ENCODE data around the gene KIF16B. TPM values are rescaled to one million over a fixed set of nuclear protein-coding genes. Genes with fewer than 3 reads are reported as not detected.

Gene KIF16B
- total RNA-seq, 1 donor from 2014 or later, result 7.0 TPM

- TF ChIP-seq CTCF (IDR thresholded peaks at IDR 0.05; ENCODE audit: insufficient read depth, low read depth, low read length), result no peak
- no peak for TF ChIP-seq EZH2 (IDR thresholded peaks at IDR 0.05; ENCODE audit: insufficient read depth, low read length)
- no peak overlapping the region for H2AFZ ChIP-seq (ENCODE audit: low read depth, low read length)
- no peak overlapping the region for H3K4me3 ChIP-seq (ENCODE audit: insufficient read depth, low read depth, low read length)
- H3K4me2 ChIP-seq (ENCODE audit: low read length), result no peak overlapping the region
- H3K79me2 ChIP-seq (ENCODE audit: insufficient read depth, low read length), result no peaks in the 10 kb centered on the region
- Mint-ChIP-seq H3K27me3 (ENCODE audit: low read depth, unreplicated experiment) (no peaks in the 10 kb centered on the region), H3K9me3 (ENCODE audit: unreplicated experiment) (peaks cover 2% of the 10 kb centered on the region), H3K4me1 (ENCODE audit: low read depth, unreplicated experiment) (no peaks in the 10 kb centered on the region), H3K36me3 (ENCODE audit: low read depth, unreplicated experiment) (no peaks in the 10 kb centered on the region), H3K4me3 (ENCODE audit: unreplicated experiment) (no peak overlapping the region), H3K27ac (ENCODE audit: unreplicated experiment) (no peak overlapping the region)
- no peaks in the 10 kb centered on the region for H3K9me3 ChIP-seq (ENCODE audit: insufficient read depth, low read depth, low read length)
- DNase-seq (ENCODE audit: low read depth) (no peak), FAIRE-seq (no peak)
- H3K27me3 ChIP-seq (ENCODE audit: insufficient read depth, low read length), result no peaks in the 10 kb centered on the region
- H3K27ac ChIP-seq (ENCODE audit: low read depth, low read length), result no peak overlapping the region
- H4K20me1 ChIP-seq (ENCODE audit: insufficient read depth, low read length), result no peaks in the 10 kb centered on the region
- no peak overlapping the region for H3K9ac ChIP-seq (ENCODE audit: low read length)
- no peaks in the 10 kb centered on the region for H3K4me1 ChIP-seq (ENCODE audit: insufficient read depth, low read length)
- H3K36me3 ChIP-seq (ENCODE audit: insufficient read depth, low read length), result no peaks in the 10 kb centered on the region
These were observed 328.4 kb downstream of the KIF16B start for GRCh38 chr20:16244892-16245291.

- H3K27me3 ChIP-seq (ENCODE audit: insufficient read depth, low read length), result no peaks in the 10 kb centered on the region
- FAIRE-seq, result no peak
- no peak overlapping the region for H3K9ac ChIP-seq (ENCODE audit: low read length)
These were observed 329.8 kb downstream of the KIF16B start for GRCh38 chr20:16243470-16243869.

More at GRCh38 chr20:16243470-16243869, 329.8 kb downstream of the KIF16B start:
- no peak for TF ChIP-seq CTCF (IDR thresholded peaks at IDR 0.05; ENCODE audit: insufficient read depth, low read depth, low read length)
- TF ChIP-seq EZH2 (IDR thresholded peaks at IDR 0.05; ENCODE audit: insufficient read depth, low read length), result no peak
- no peak overlapping the region for H3K27ac ChIP-seq (ENCODE audit: low read depth, low read length)
- no peak overlapping the region for H2AFZ ChIP-seq (ENCODE audit: low read depth, low read length)
- no peaks in the 10 kb centered on the region for H3K27me3 Mint-ChIP-seq (ENCODE audit: low read depth, unreplicated experiment)
- no peaks in the 10 kb centered on the region for H3K4me1 Mint-ChIP-seq (ENCODE audit: low read depth, unreplicated experiment)
- H3K9me3 ChIP-seq (ENCODE audit: insufficient read depth, low read depth, low read length), result no peaks in the 10 kb centered on the region
- H3K4me3 ChIP-seq (ENCODE audit: insufficient read depth, low read depth, low read length), result no peak overlapping the region
- H4K20me1 ChIP-seq (ENCODE audit: insufficient read depth, low read length), result no peaks in the 10 kb centered on the region
- DNase-seq (ENCODE audit: low read depth), result no peak
- no peak overlapping the region for H3K4me2 ChIP-seq (ENCODE audit: low read length)
- H3K79me2 ChIP-seq (ENCODE audit: insufficient read depth, low read length), result no peaks in the 10 kb centered on the region
- no peaks in the 10 kb centered on the region for H3K36me3 ChIP-seq (ENCODE audit: insufficient read depth, low read length)
- no peak overlapping the region for H3K4me3 Mint-ChIP-seq (ENCODE audit: unreplicated experiment)
- no peak overlapping the region for H3K27ac Mint-ChIP-seq (ENCODE audit: unreplicated experiment)
- no peaks in the 10 kb centered on the region for H3K4me1 ChIP-seq (ENCODE audit: insufficient read depth, low read length)
- peaks cover 2% of the 10 kb centered on the region for H3K9me3 Mint-ChIP-seq (ENCODE audit: unreplicated experiment)
- H3K36me3 Mint-ChIP-seq (ENCODE audit: low read depth, unreplicated experiment), result no peaks in the 10 kb centered on the region

Measured in astrocyte (in vitro differentiated cells and primary cell).